Measurements from ENCODE around the gene MYO5C. TPM values are rescaled to one million over a fixed set of nuclear protein-coding genes. Genes with fewer than 3 reads are reported as not detected.

Gene MYO5C
- total and polyA plus RNA-seq, 10 of the 15 experiments (the other 5 are each of a cell fraction or from before 2014, with no cell fraction given), result 0.29 to 1.3 (median 0.75) TPM

DNA sequence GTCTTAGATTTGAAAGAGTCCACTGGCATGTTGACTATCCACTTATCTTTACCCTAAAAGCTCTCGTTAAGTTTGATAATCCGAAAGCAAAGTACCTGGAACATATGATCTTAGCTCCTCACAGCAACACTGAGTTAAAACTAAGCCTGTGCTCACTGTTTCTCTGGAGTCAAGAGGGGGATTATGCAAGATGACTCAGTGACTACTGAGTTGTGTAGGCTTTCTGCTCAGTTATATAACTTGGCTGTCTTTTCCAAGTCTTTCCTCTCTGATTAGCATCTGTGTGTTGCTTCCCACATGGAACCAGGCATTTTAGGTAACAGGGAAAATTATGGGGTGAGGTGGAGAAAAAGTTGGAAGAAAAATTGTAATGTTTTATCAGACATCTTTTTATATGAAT is 31.2 kb upstream of the MYO5C start:
- Histone ChIP-seq H3K79me2 (ENCODE audit: control insufficient read depth, insufficient read depth, low read length) (no peaks in the 10 kb centered on the region), H3K9ac (ENCODE audit: control insufficient read depth, insufficient read depth, low read length) (no peak overlapping the region), H4K20me1 (ENCODE audit: control insufficient read depth, insufficient read depth) (no peaks in the 10 kb centered on the region), H3K27ac (ENCODE audit: control insufficient read depth, insufficient read depth) (no peak overlapping the region), H3K27me3 (replicated peaks in 1 of 2; ENCODE audit: control insufficient read depth in 2 of 2, insufficient read depth in 2 of 2, low read length in 1 of 2) (no peaks in the 10 kb centered on the region), H3K4me2 (ENCODE audit: control insufficient read depth, insufficient read depth) (no peak overlapping the region), H3K4me1 (ENCODE audit: control insufficient read depth, insufficient read depth, low read length) (peaks cover 12% of the 10 kb centered on the region), H3K4me3 (no peak overlapping the region), H3K9me3 (replicated peaks; ENCODE audit: control insufficient read depth, insufficient read depth, low read length) (no peaks in the 10 kb centered on the region), H2AFZ (ENCODE audit: control insufficient read depth, low read depth, low read length) (no peak overlapping the region), H3K36me3 (ENCODE audit: control insufficient read depth in 2 of 2, insufficient read depth in 2 of 2, low read length in 1 of 2) (peaks cover 10 to 22% of the 10 kb centered on the region in 2 experiments)
- BruUV-seq (replicated peaks), result no TSS peak
- ChIA-PET SMC1A (ENCODE audit: uncharacterized antibody, unreplicated experiment) (interaction anchor here (0.6 to 2.3 kb wide), 2 partner anchors 71 to 106 kb away, joined by 4 to 17 read pairs; no protein-coding TSS in a partner anchor), POLR2A (no interaction called here), CTCF (interaction anchor here (1.7 to 6.4 kb wide), 3 partner anchors 70 to 408 kb away, joined by 6 to 35 read pairs (median 7); no protein-coding TSS in a partner anchor), RAD21 (ENCODE audit: unreplicated experiment) (interaction anchor here (1.1 to 2.4 kb wide), 3 partner anchors 18 to 407 kb away, joined by 3 to 13 read pairs (median 8); no protein-coding TSS in a partner anchor)
- DNase-seq (ENCODE audit: low read depth, low spot score) (no peak), ATAC-seq (no peak), FAIRE-seq (no peak)
- intact Hi-C loops (cut with micrococcal nuclease; ENCODE audit: unreplicated experiment), result no loop called here
- 100% methylated on average over 2 of the region's 2 CpGs for WGBS (ENCODE audit: insufficient coverage, insufficient replicate concordance, low lambda C conversion rate, missing lambda C conversion rate)
- TF ChIP-seq ZNF207 (IDR thresholded peaks at IDR 0.05; ENCODE audit: borderline replicate concordance), result no peak
- TF ChIP-seq IKZF1 (conservative IDR thresholded peaks at IDR 0.05), result no peak
- TF ChIP-seq WRNIP1 (IDR thresholded peaks at IDR 0.05; ENCODE audit: borderline replicate concordance, low read depth, low read length), result no peak
- TF ChIP-seq SUZ12 (IDR thresholded peaks at IDR 0.05; ENCODE audit: unreplicated experiment), result no peak
- TF ChIP-seq KAT2A (conservative IDR thresholded peaks at IDR 0.05; ENCODE audit: control insufficient read depth, low read depth, low read length), result no peak
- no peak for TF ChIP-seq SUPT20H (IDR thresholded peaks at IDR 0.05; ENCODE audit: borderline replicate concordance, control insufficient read depth, low read depth, low read length)
- TF ChIP-seq, protein P1, sequence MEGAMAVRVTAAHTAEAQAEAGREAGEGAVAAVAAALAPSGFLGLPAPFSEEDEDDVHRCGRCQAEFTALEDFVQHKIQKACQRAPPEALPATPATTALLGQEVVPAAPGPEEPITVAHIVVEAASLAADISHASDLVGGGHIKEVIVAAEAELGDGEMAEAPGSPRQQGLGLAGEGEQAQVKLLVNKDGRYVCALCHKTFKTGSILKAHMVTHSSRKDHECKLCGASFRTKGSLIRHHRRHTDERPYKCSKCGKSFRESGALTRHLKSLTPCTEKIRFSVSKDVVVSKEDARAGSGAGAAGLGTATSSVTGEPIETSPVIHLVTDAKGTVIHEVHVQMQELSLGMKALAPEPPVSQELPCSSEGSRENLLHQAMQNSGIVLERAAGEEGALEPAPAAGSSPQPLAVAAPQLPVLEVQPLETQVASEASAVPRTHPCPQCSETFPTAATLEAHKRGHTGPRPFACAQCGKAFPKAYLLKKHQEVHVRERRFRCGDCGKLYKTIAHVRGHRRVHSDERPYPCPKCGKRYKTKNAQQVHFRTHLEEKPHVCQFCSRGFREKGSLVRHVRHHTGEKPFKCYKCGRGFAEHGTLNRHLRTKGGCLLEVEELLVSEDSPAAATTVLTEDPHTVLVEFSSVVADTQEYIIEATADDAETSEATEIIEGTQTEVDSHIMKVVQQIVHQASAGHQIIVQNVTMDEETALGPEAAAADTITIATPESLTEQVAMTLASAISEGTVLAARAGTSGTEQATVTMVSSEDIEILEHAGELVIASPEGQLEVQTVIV (IDR thresholded peaks at IDR 0.05; ENCODE audit: borderline replicate concordance, partially characterized antibody), result no peak
- in situ Hi-C loops (cut with MboI), result loop anchor here (5.0 kb wide), 1 partner anchor 406 kb away; no protein-coding TSS in a partner anchor

Data from GM12878 (cell line).